Ovary (tissue), 3 donors: ENCODE results near the gene VPS29.

Experiments
- EP300 ChIP-seq: sonication (generic); formaldehyde crosslinking; IDR thresholded peaks from one replicate; pipeline ENCODE4 v1.6.1; 2017; ENCODE audit warnings: antibody characterized with exemption
- POLR2A ChIP-seq: fragments of 450-650 bp; IDR thresholded peaks from one replicate; pipeline ENCODE4 v1.6.1; 2017; ENCODE audit warnings: antibody characterized with exemption, mild to moderate bottlenecking, moderate library complexity
- TF ChIP-seq, protein P1 (sequence below), 3 donors: fragments of 450-650 bp in 2 of 3; fragments of 200-600 bp in 1 of 3; IDR thresholded peaks; one replicate each; pipeline versions ENCODE4 v1.5.1 to v1.8.0; 2016 to 2022; ENCODE audit warnings: antibody characterized with exemption in 3 of 3, mild to moderate bottlenecking in 1 of 3
- donor health status: DM: no; HTN: no; CAD: no.

DNA sequence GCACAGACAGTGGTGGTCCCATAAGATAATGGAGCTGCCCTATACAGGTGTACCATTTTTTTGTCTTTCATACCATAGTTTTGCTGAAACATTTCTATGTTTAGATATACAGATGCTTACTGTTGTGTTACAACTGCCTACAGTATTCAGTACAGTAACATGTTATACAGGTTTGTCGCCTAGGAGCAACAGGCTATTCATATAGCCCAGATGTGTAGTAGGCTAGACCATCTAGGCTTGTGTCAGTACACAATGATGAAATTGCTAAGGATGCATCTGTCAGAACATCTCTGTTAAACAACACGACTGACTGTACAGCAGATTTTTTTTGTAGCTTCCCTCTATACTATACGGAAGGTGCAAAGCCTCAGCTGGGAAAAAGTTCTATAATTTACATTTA, 30.7 kb upstream of the VPS29 start:
- TF ChIP-seq, protein P1, sequence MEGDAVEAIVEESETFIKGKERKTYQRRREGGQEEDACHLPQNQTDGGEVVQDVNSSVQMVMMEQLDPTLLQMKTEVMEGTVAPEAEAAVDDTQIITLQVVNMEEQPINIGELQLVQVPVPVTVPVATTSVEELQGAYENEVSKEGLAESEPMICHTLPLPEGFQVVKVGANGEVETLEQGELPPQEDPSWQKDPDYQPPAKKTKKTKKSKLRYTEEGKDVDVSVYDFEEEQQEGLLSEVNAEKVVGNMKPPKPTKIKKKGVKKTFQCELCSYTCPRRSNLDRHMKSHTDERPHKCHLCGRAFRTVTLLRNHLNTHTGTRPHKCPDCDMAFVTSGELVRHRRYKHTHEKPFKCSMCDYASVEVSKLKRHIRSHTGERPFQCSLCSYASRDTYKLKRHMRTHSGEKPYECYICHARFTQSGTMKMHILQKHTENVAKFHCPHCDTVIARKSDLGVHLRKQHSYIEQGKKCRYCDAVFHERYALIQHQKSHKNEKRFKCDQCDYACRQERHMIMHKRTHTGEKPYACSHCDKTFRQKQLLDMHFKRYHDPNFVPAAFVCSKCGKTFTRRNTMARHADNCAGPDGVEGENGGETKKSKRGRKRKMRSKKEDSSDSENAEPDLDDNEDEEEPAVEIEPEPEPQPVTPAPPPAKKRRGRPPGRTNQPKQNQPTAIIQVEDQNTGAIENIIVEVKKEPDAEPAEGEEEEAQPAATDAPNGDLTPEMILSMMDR (IDR thresholded peaks at IDR 0.05): no peak
- TF ChIP-seq POLR2A (no peak), EP300 (no peak)
